GM21367 (cell line): ENCODE measurements around the gene CETN2.
A peak's percentile ranks its signal among the peaks of the same experiment; 100 is the strongest.

Source experiments
- ATAC-seq: cut with Tn5 transposase; IDR thresholded peaks from one replicate; pipeline ENCODE4 v1.9.1; 2021; ENCODE audit not compliant: unreplicated experiment

Gene CETN2

GRCh38 chrX:152833378-152833777 lies 2.8 kb upstream of the CETN2 start:
- ATAC-seq = no peak

GRCh38 chrX:152832520-152832919 lies 2.0 kb upstream of the CETN2 start:
- no peak for ATAC-seq

- no peak for ATAC-seq
Observed at GRCh38 chrX:152831391-152831790, 834 bp upstream of the CETN2 start.

- ATAC-seq = no peak
Observed at GRCh38 chrX:152824841-152825374, 5.6 kb downstream of the CETN2 start.

- ATAC-seq = no peak
Observed at GRCh38 chrX:152823657-152824056, 6.9 kb downstream of the CETN2 start.

GRCh38 chrX:152822383-152823086 lies 8.0 kb downstream of the CETN2 start:
- ATAC-seq = no peak

- no peak for ATAC-seq
Observed at GRCh38 chrX:152821145-152821765, 9.3 kb downstream of the CETN2 start.

- ATAC-seq = no peak
Observed at GRCh38 chrX:152819732-152820131, 10.8 kb downstream of the CETN2 start.

- no peak for ATAC-seq
Observed at GRCh38 chrX:152819266-152819665, 11.3 kb downstream of the CETN2 start.

- ATAC-seq = no peak
Observed at GRCh38 chrX:152818356-152818755, 12.2 kb downstream of the CETN2 start.

- no peak for ATAC-seq
Observed at GRCh38 chrX:152817078-152817764, 13.3 kb downstream of the CETN2 start.

GRCh38 chrX:152814048-152814447 lies 16.5 kb downstream of the CETN2 start:
- ATAC-seq = no peak

- no peak for ATAC-seq
Observed at GRCh38 chrX:152813206-152813605, 17.4 kb downstream of the CETN2 start.

- no peak for ATAC-seq
Observed at GRCh38 chrX:152810403-152810802, 20.2 kb downstream of the CETN2 start.

GRCh38 chrX:152806035-152806434 lies 24.5 kb downstream of the CETN2 start:
- ATAC-seq = no peak

GRCh38 chrX:152798945-152799344 lies 31.6 kb downstream of the CETN2 start:
- no peak for ATAC-seq

- peak; percentile 83 for ATAC-seq
Observed at GRCh38 chrX:152787062-152787461, 43.5 kb downstream of the CETN2 start.
